ENCODE results near the gene CDNF.

CDNF gene

GRCh38 chr10:14798636-14799035 lies 39.2 kb downstream of the CDNF start:
- Mint-ChIP-seq H3K27me3 (no peaks in the 10 kb centered on the region), H3K4me1 (peaks cover 22 to 34% of the 10 kb centered on the region in 2 donors), H3K4me3 (no peak overlapping the region), H3K27ac (no peak overlapping the region), H3K9me3 (no peaks in the 10 kb centered on the region), H3K36me3 (no peaks in the 10 kb centered on the region)
- ATAC-seq (replicated peaks) (peak in 1 of 2 donors; percentile 42), DNase-seq (no peak)

GRCh38 chr10:14787938-14788337 lies 49.9 kb downstream of the CDNF start:
- H3K9me3 Mint-ChIP-seq = peaks cover 7 to 11% of the 10 kb centered on the region in 2 donors
- DNase-seq = no peak
- no peak for ATAC-seq (replicated peaks)
- no peak overlapping the region for H3K4me3 Mint-ChIP-seq
- H3K27ac Mint-ChIP-seq = no peak overlapping the region
- no peaks in the 10 kb centered on the region for H3K27me3 Mint-ChIP-seq
- H3K36me3 Mint-ChIP-seq = peaks cover 5 to 11% of the 10 kb centered on the region in 2 donors
- H3K4me1 Mint-ChIP-seq = peaks cover 3 to 11% of the 10 kb centered on the region in 2 donors

- no peak for DNase-seq
- Mint-ChIP-seq H3K36me3 (peaks cover 5 to 10% of the 10 kb centered on the region in 2 donors), H3K27ac (no peak overlapping the region)
Measured at GRCh38 chr10:14784459-14785055, 53.3 kb downstream of the CDNF start.

GRCh38 chr10:14782691-14783363 lies 55.0 kb downstream of the CDNF start:
- peak; percentile 23 to 50 for ATAC-seq (replicated peaks)
- H3K4me3 Mint-ChIP-seq = peak overlapping the region in 1 of 2 donors; percentile 21
- peaks cover 6 to 20% of the 10 kb centered on the region in 2 donors for H3K4me1 Mint-ChIP-seq
- no peak for DNase-seq
- peaks cover 4 to 5% of the 10 kb centered on the region in 2 donors for H3K9me3 Mint-ChIP-seq
- H3K36me3 Mint-ChIP-seq = peaks cover 0 to 6% of the 10 kb centered on the region in 2 donors
- H3K27me3 Mint-ChIP-seq = no peaks in the 10 kb centered on the region
- H3K27ac Mint-ChIP-seq = peak overlapping the region; percentile 51

More at GRCh38 chr10:14784459-14785055, 53.3 kb downstream of the CDNF start:
- ATAC-seq (replicated peaks) = no peak
- no peak overlapping the region for H3K4me3 Mint-ChIP-seq
- peaks cover 6 to 11% of the 10 kb centered on the region in 2 donors for H3K4me1 Mint-ChIP-seq
- peaks cover 7 to 10% of the 10 kb centered on the region in 2 donors for H3K9me3 Mint-ChIP-seq
- H3K27me3 Mint-ChIP-seq = no peaks in the 10 kb centered on the region

- Mint-ChIP-seq H3K4me3 (no peak overlapping the region), H3K36me3 (peaks cover 0 to 6% of the 10 kb centered on the region in 2 donors), H3K27ac (no peak overlapping the region), H3K4me1 (peaks cover 6 to 20% of the 10 kb centered on the region in 2 donors), H3K27me3 (no peaks in the 10 kb centered on the region), H3K9me3 (peaks cover 4 to 5% of the 10 kb centered on the region in 2 donors)
- DNase-seq = no peak
- ATAC-seq (replicated peaks) = no peak
Measured at GRCh38 chr10:14781763-14782162, 56.1 kb downstream of the CDNF start.

GRCh38 chr10:14779001-14779651 lies 58.7 kb downstream of the CDNF start:
- no peak overlapping the region for H3K27ac Mint-ChIP-seq
- ATAC-seq (replicated peaks) (no peak), DNase-seq (no peak)
- no peaks in the 10 kb centered on the region for H3K27me3 Mint-ChIP-seq
- H3K4me1 Mint-ChIP-seq = peaks cover 6 to 20% of the 10 kb centered on the region in 2 donors
- H3K4me3 Mint-ChIP-seq = no peak overlapping the region
- H3K36me3 Mint-ChIP-seq = no peaks in the 10 kb centered on the region
- H3K9me3 Mint-ChIP-seq = no peaks in the 10 kb centered on the region

- Mint-ChIP-seq H3K27me3 (no peaks in the 10 kb centered on the region), H3K4me3 (no peak overlapping the region), H3K27ac (no peak overlapping the region), H3K4me1 (peaks cover 3 to 8% of the 10 kb centered on the region in 2 donors), H3K9me3 (no peaks in the 10 kb centered on the region), H3K36me3 (no peaks in the 10 kb centered on the region)
- ATAC-seq (replicated peaks) (no peak), DNase-seq (no peak)
Measured at GRCh38 chr10:14776546-14776945, 61.3 kb downstream of the CDNF start.

GRCh38 chr10:14775656-14776055 lies 62.2 kb downstream of the CDNF start:
- peaks cover 3 to 8% of the 10 kb centered on the region in 2 donors for H3K4me1 Mint-ChIP-seq
- H3K27me3 Mint-ChIP-seq = no peaks in the 10 kb centered on the region
- DNase-seq (no peak), ATAC-seq (replicated peaks) (no peak)
- H3K36me3 Mint-ChIP-seq = no peaks in the 10 kb centered on the region
- no peak overlapping the region for H3K27ac Mint-ChIP-seq
- H3K9me3 Mint-ChIP-seq = no peaks in the 10 kb centered on the region
- no peak overlapping the region for H3K4me3 Mint-ChIP-seq

- Mint-ChIP-seq H3K4me1 (peaks cover 3 to 8% of the 10 kb centered on the region in 2 donors), H3K27ac (no peak within 1 kb of the TSS)
Measured at GRCh38 chr10:14774797-14775196, 63.0 kb downstream of the CDNF start, which contains the start of gene FAM107B. Gene FAM107B (minus strand): TSS chr10:14774897. CDS start chr10:14774663, 234 bp downstream.

GRCh38 chr10:14774214-14774580 lies 63.6 kb downstream of the CDNF start:
- no peak for DNase-seq
- Mint-ChIP-seq H3K4me3 (no peak overlapping the region), H3K27me3 (no peaks in the 10 kb centered on the region), H3K4me1 (peaks cover 3 to 8% of the 10 kb centered on the region in 2 donors), H3K27ac (no peak overlapping the region), H3K36me3 (no peaks in the 10 kb centered on the region), H3K9me3 (no peaks in the 10 kb centered on the region)
- no peak for ATAC-seq (replicated peaks)

More at GRCh38 chr10:14774797-14775196, 63.0 kb downstream of the CDNF start, which contains the start of gene FAM107B:
- H3K4me3 Mint-ChIP-seq = no peak within 1 kb of the TSS
- no peaks in the 10 kb centered on the region for H3K36me3 Mint-ChIP-seq
- DNase-seq = no peak
- ATAC-seq (replicated peaks) = no peak
- no peaks in the 10 kb centered on the region for H3K9me3 Mint-ChIP-seq
- no peaks in the 10 kb centered on the region for H3K27me3 Mint-ChIP-seq

GRCh38 chr10:14773551-14774213 lies 64.2 kb downstream of the CDNF start:
- DNase-seq = no peak
- Mint-ChIP-seq H3K36me3 (no peaks in the 10 kb centered on the region), H3K4me3 (no peak overlapping the region), H3K27me3 (no peaks in the 10 kb centered on the region), H3K9me3 (no peaks in the 10 kb centered on the region), H3K4me1 (peaks cover 3 to 8% of the 10 kb centered on the region in 2 donors), H3K27ac (no peak overlapping the region)
- ATAC-seq (replicated peaks) = no peak

- Mint-ChIP-seq H3K27me3 (no peaks in the 10 kb centered on the region), H3K27ac (peak overlapping the region; percentile 52), H3K36me3 (no peaks in the 10 kb centered on the region), H3K4me3 (no peak overlapping the region), H3K9me3 (no peaks in the 10 kb centered on the region), H3K4me1 (peaks cover 5 to 7% of the 10 kb centered on the region in 2 donors)
- ATAC-seq (replicated peaks) = no peak
- DNase-seq = no peak
Measured at GRCh38 chr10:14772399-14772798, 65.4 kb downstream of the CDNF start.

GRCh38 chr10:14770927-14771326 lies 66.9 kb downstream of the CDNF start:
- no peak for DNase-seq
- no peaks in the 10 kb centered on the region for H3K27me3 Mint-ChIP-seq
- no peak overlapping the region for H3K4me3 Mint-ChIP-seq
- ATAC-seq (replicated peaks) = no peak
- no peak overlapping the region for H3K27ac Mint-ChIP-seq
- H3K4me1 Mint-ChIP-seq = peaks cover 8 to 10% of the 10 kb centered on the region in 2 donors
- H3K36me3 Mint-ChIP-seq = no peaks in the 10 kb centered on the region
- no peaks in the 10 kb centered on the region for H3K9me3 Mint-ChIP-seq
